GM12878 (cell line): ENCODE data around the gene FBXW12. TPM values are rescaled to one million over a fixed set of nuclear protein-coding genes. Genes with fewer than 3 reads are reported as not detected.

ENCODE experiments used
- ATAC-seq: fragments of 200-7000 bp; cut with Tn5 transposase; 3 replicates; pipeline ENCODE4 v1.9.1; 2020; ENCODE audit warnings: mild to moderate bottlenecking, moderate library complexity
- BruUV-seq: library from RNA; stranded (reverse); fragments of 400-500 nt; replicated peaks from 2 replicates; lab custom pipeline; 2021; lab: Mats Ljungman, UMichigan
- CTCF ChIA-PET: fragments of 300-600 bp; sonication (Branson Sonifier 250); formaldehyde crosslinking; extraction: SDS; loops from one replicate; lab custom pipeline; 2021; ENCODE audit warnings: inconsistent platforms; lab: Yijun Ruan, JAX
- POLR2A ChIA-PET: fragments of 350-600 bp; formaldehyde crosslinking; extraction: SDS; loops from one replicate; lab custom pipeline; 2021; ENCODE audit warnings: inconsistent platforms; lab: Charles Lee
- RAD21 ChIA-PET: fragments of 300-600 bp; sonication (Branson Sonifier 250); formaldehyde crosslinking; loops from one replicate; lab custom pipeline; 2023; ENCODE audit warnings: antibody characterized with exemption; ENCODE audit not compliant: unreplicated experiment; lab: Charles Lee
- SMC1A ChIA-PET: fragments of 300-600 bp; sonication (Branson Sonifier 250); formaldehyde crosslinking; loops from one replicate; lab custom pipeline; 2023; ENCODE audit not compliant: unreplicated experiment, uncharacterized antibody; lab: Charles Lee
- DNase-seq: peaks from one replicate; pipeline ENCODE4 v3.0.0-alpha.2; 2011; ENCODE audit warnings: low read depth, low spot score
- FAIRE-seq: peaks from 3 replicates; lab custom pipeline; 2011; peaks lifted over from hg19 to GRCh38; lab: Jason Lieb, UNC
- H2AFZ ChIP-seq: 2 replicates; pipeline ENCODE4 v1.6.0; 2011; ENCODE audit warnings: low read depth, low read length, control low read depth; ENCODE audit not compliant: control insufficient read depth
- H3K27ac ChIP-seq: 2 replicates; pipeline ENCODE4 v1.5.1; 2011; ENCODE audit warnings: control low read depth; ENCODE audit not compliant: control insufficient read depth, insufficient read depth
- H3K27me3 ChIP-seq, 2 experiments: replicated peaks in 1 of 2; 2 replicates each; pipeline versions ENCODE4 v1.6.0 to v1.6.1; 2011; ENCODE audit warnings: low read length in 1 of 2; ENCODE audit not compliant: control insufficient read depth in 2 of 2, insufficient read depth in 2 of 2
- H3K36me3 ChIP-seq, 2 experiments: 2 replicates each; pipeline ENCODE4 v1.5.1; 2011; ENCODE audit warnings: low read length in 1 of 2; ENCODE audit not compliant: control insufficient read depth in 2 of 2, insufficient read depth in 2 of 2
- H3K4me1 ChIP-seq: 2 replicates; pipeline ENCODE4 v1.6.1; 2011; ENCODE audit warnings: mild to moderate bottlenecking, low read length, moderate library complexity, mixed read lengths; ENCODE audit not compliant: control insufficient read depth, insufficient read depth
- H3K4me2 ChIP-seq: 2 replicates; pipeline ENCODE4 v1.6.0; 2011; ENCODE audit warnings: control low read depth; ENCODE audit not compliant: control insufficient read depth, insufficient read depth
- H3K4me3 ChIP-seq: fragments of 200-600 bp; sonication (generic); 2 replicates; pipeline ENCODE4 v1.5.1; 2016
- H3K79me2 ChIP-seq: 2 replicates; pipeline ENCODE4 v1.6.0; 2011; ENCODE audit warnings: low read length; ENCODE audit not compliant: control insufficient read depth, insufficient read depth
- H3K9ac ChIP-seq: 2 replicates; pipeline ENCODE4 v1.8.0; 2011; ENCODE audit warnings: low read length, control low read depth, mixed read lengths; ENCODE audit not compliant: control insufficient read depth, insufficient read depth
- H3K9me3 ChIP-seq: replicated peaks from 3 replicates; pipeline ENCODE4 v1.5.1; 2011; ENCODE audit warnings: mild to moderate bottlenecking, low read length; ENCODE audit not compliant: control insufficient read depth, insufficient read depth
- H4K20me1 ChIP-seq: 2 replicates; pipeline ENCODE4 v1.6.0; 2011; ENCODE audit not compliant: control insufficient read depth, insufficient read depth
- CTCF ChIP-seq, 3 experiments: IDR thresholded peaks in 2 of 3; conservative IDR thresholded peaks in 1 of 3; 2 replicates each; pipeline ENCODE4 v1.5.1; 2011; ENCODE audit warnings: low read depth in 3 of 3, low read length in 3 of 3, mild to moderate bottlenecking in 3 of 3, control low read depth in 2 of 3, moderate library complexity in 2 of 3, inconsistent platforms in 1 of 3, mixed read lengths in 1 of 3; ENCODE audit not compliant: control insufficient read depth in 2 of 3, insufficient read depth in 1 of 3; ENCODE audit errors: extremely low read depth in 1 of 3
- EED ChIP-seq: sonication (generic); IDR thresholded peaks from 2 replicates; pipeline ENCODE4 v1.6.1; 2016; ENCODE audit warnings: antibody characterized with exemption, low read depth
- FOXM1 ChIP-seq: IDR thresholded peaks from 2 replicates; pipeline ENCODE4 v1.6.1; 2012; ENCODE audit warnings: low read depth, mild to moderate bottlenecking, inconsistent platforms, low read length, moderate library complexity
- IRF4 ChIP-seq: IDR thresholded peaks from 2 replicates; pipeline ENCODE4 v1.6.1; 2011; ENCODE audit warnings: low read depth, low read length
- WGBS: methylation state at CpG from one replicate; pipeline ENCODE4 v1.1.6; 2016; ENCODE audit warnings: low lambda C conversion rate; ENCODE audit not compliant: insufficient replicate concordance, insufficient coverage; ENCODE audit errors: missing lambda C conversion rate; 5-methylcytosine and 5-hydroxymethylcytosine counted together
- in situ Hi-C: fragments of 300-500 bp; cut with MboI; formaldehyde crosslinking; loops from 9 replicates; pipeline ENCODE4 v1.14.3; 2018; ENCODE audit warnings: mixed read lengths
- intact Hi-C: fragments of 100-400 bp; cut with micrococcal nuclease; formaldehyde crosslinking; loops from one replicate; pipeline ENCODE4 v1.14.2; 2022; ENCODE audit not compliant: unreplicated experiment
- polyA plus RNA-seq, 11 experiments: library from polyadenylated mRNA; depleted of rRNA in 4 of 11; unstranded in 6 of 11; stranded (reverse) in 5 of 11; fragments of >200 nt; fragmentation: Nextera tagmentation in 4 of 11; fragmentation: Illumina TruSeq in 1 of 11; extraction: Ambion mirVana in 4 of 11; extraction: Trizol in 1 of 11; gene quantifications; 1 replicate in 1 of 11; 2 replicates in 10 of 11; pipeline versions ENCODE4 v1.2.1 to v1.2.3, GENCODE V29; 2011 to 2016; ENCODE audit warnings: inconsistent platforms in 2 of 11, missing spikeins in 2 of 11, low read depth in 1 of 11
- total RNA-seq, 4 experiments: library from RNA; depleted of rRNA in 3 of 4; stranded (reverse); fragments of >200 nt in 3 of 4; fragmentation: Illumina TruSeq in 1 of 4; extraction: Trizol in 1 of 4; gene quantifications; 2 replicates each; pipeline versions ENCODE4 v1.2.1 to v1.2.3, GENCODE V29; 2013 to 2021

The FBXW12 gene
- total and polyA plus RNA-seq, 10 of the 15 experiments (the other 5 are each of a cell fraction or from before 2014, with no cell fraction given) = 0.04 to 0.18 (median 0.12) TPM; not detected in 4

- Histone ChIP-seq H3K36me3 (peaks cover 2 to 16% of the 10 kb centered on the region in 2 experiments; a peak in 2 of 4 replicates), H3K9me3 (no peaks in the 10 kb centered on the region), H3K4me2 (no peak overlapping the region), H3K27me3 (no peaks in the 10 kb centered on the region), H3K4me3 (no peak overlapping the region), H3K79me2 (no peaks in the 10 kb centered on the region; the same call in none of the 2 replicates), H4K20me1 (no peaks in the 10 kb centered on the region), H2AFZ (no peak overlapping the region), H3K9ac (no peak overlapping the region), H3K4me1 (peaks cover 19% of the 10 kb centered on the region), H3K27ac (peak overlapping the region; percentile 54)
- FAIRE-seq (no peak), ATAC-seq (peak; percentile 2; the same call in 1 of the 3 replicates), DNase-seq (no peak)
- no TSS peak for BruUV-seq
- peak in 2 of 3 experiments; percentile 18; a peak in 3 of 6 replicates for TF ChIP-seq CTCF (IDR thresholded peaks at IDR 0.05 in 2 of 3, conservative IDR thresholded peaks at IDR 0.05 in 1 of 3; ENCODE audit: control insufficient read depth in 2 of 3, extremely low read depth in 1 of 3, insufficient read depth in 1 of 3, low read depth in 3 of 3, low read length in 3 of 3)
- TF ChIP-seq FOXM1 = no peak
- peak; percentile 39; the same call in 1 of the 2 replicates for TF ChIP-seq IRF4
- TF ChIP-seq EED = no peak
- ChIA-PET RAD21 (interaction anchor here (0.8 to 2.7 kb wide), 5 partner anchors 31 to 159 kb away, joined by 3 to 28 read pairs (median 4); partner anchors contain the start of gene NME6), POLR2A (interaction anchor here (0.5 kb wide), 2 partner anchors 94 to 212 kb away, joined by 3 read pairs; no protein-coding TSS in a partner anchor), SMC1A (interaction anchor here (0.6 to 11.5 kb wide), 4 partner anchors 31 to 202 kb away, joined by 3 to 287 read pairs (median 4); no protein-coding TSS in a partner anchor), CTCF (interaction anchor here (1.4 to 12.5 kb wide), 6 partner anchors 24 to 238 kb away, joined by 3 to 757 read pairs (median 134); partner anchors contain the start of genes CAMP and PFKFB4)
- 71% methylated on average over 16 of the region's 16 CpGs for WGBS
- intact Hi-C loops = no loop called here
- in situ Hi-C loops = no loop called here
Measured at GRCh38 chr3:48432411-48433371, 60.7 kb downstream of the FBXW12 start.
